ENCODE measurements around the gene RABGEF1. TPM values are rescaled to one million over a fixed set of nuclear protein-coding genes. Genes with fewer than 3 reads are reported as not detected.
"Not testable (repeated sequence)": the region's sequence is repeated elsewhere in the genome, so short reads cannot be mapped to it uniquely, and the experiment has no call there.

Gene RABGEF1
- total RNA-seq, 4 donors from 2014 or later: 34.3 to 45.4 (median 37.1) TPM

DNA sequence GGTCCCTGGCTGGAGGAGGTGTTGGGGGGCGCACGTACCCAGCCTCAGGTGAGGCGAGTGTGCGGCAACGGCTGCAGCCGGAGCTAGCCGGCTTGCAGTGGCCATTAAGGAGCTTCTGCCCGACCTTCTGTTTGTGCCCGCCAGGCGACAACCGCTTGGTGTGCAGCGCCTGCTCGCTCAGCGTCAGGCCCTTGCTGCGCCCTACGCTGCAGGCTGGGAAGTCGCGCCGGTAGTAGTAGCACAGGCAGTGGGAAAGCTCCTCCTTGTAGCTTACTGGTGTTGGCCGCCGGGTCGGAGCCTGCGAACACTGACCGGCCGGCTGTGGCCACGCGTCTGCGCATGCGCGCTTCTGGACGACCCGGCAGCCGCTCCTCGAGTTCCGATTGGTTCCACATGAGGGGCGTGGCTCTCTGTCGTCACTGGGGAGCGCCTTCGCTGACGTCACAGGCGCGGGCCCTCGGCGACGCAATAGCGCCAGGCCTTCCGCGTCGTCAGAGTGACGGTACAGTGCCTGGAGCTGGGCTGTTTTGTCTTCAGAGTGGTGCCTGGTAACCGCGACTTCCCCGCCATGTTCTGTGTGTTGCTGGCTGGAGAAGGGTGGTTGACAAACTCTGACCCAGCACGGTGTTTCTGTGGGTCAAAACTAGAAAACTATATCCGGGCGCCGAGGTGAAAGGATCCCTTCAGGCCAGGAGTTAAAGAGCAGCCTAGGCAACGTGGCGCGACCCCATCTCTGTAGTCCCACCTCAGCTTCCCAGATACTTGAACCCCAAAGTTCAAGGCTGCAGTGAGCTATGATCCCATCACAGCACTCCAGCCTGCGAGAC, 104.2 kb downstream of the RABGEF1 start:
- peak overlapping the region; percentile 64 to 77 (median 68) for H3K4me3 ChIP-seq
- H3K36me3 ChIP-seq: no peaks in the 10 kb centered on the region
- no peaks in the 10 kb centered on the region for H3K9me3 ChIP-seq
- peaks cover 12 to 23% (median 18%) of the 10 kb centered on the region in 4 donors for H3K4me1 ChIP-seq
- intact Hi-C loops (cut with DNase I): loop anchor here (10.0 kb wide), 4 partner anchors 80 to 190 kb away; partner anchors contain the start of genes RABGEF1 and TMEM248
- DNase-seq (ENCODE audit: extremely low spot score): peak; percentile 99
- 3% methylated on average over 6 of the region's 61 CpGs for WGBS
- no peaks in the 10 kb centered on the region for H3K27me3 ChIP-seq
- H3K27ac ChIP-seq (replicated peaks in 1 of 4): peak overlapping the region; percentile 85 to 91 (median 90)
- peak; percentile 71 for TF ChIP-seq POLR2A (IDR thresholded peaks at IDR 0.05; ENCODE audit: low read depth)
- peak; percentile 99 for TF ChIP-seq POLR2AphosphoS5 (IDR thresholded peaks at IDR 0.05)
- TF ChIP-seq, protein P1, sequence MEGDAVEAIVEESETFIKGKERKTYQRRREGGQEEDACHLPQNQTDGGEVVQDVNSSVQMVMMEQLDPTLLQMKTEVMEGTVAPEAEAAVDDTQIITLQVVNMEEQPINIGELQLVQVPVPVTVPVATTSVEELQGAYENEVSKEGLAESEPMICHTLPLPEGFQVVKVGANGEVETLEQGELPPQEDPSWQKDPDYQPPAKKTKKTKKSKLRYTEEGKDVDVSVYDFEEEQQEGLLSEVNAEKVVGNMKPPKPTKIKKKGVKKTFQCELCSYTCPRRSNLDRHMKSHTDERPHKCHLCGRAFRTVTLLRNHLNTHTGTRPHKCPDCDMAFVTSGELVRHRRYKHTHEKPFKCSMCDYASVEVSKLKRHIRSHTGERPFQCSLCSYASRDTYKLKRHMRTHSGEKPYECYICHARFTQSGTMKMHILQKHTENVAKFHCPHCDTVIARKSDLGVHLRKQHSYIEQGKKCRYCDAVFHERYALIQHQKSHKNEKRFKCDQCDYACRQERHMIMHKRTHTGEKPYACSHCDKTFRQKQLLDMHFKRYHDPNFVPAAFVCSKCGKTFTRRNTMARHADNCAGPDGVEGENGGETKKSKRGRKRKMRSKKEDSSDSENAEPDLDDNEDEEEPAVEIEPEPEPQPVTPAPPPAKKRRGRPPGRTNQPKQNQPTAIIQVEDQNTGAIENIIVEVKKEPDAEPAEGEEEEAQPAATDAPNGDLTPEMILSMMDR (IDR thresholded peaks at IDR 0.05): peak in 1 of 3 experiments; percentile 41
- peak; percentile 3 for TF ChIP-seq EP300 (IDR thresholded peaks at IDR 0.05)

DNA sequence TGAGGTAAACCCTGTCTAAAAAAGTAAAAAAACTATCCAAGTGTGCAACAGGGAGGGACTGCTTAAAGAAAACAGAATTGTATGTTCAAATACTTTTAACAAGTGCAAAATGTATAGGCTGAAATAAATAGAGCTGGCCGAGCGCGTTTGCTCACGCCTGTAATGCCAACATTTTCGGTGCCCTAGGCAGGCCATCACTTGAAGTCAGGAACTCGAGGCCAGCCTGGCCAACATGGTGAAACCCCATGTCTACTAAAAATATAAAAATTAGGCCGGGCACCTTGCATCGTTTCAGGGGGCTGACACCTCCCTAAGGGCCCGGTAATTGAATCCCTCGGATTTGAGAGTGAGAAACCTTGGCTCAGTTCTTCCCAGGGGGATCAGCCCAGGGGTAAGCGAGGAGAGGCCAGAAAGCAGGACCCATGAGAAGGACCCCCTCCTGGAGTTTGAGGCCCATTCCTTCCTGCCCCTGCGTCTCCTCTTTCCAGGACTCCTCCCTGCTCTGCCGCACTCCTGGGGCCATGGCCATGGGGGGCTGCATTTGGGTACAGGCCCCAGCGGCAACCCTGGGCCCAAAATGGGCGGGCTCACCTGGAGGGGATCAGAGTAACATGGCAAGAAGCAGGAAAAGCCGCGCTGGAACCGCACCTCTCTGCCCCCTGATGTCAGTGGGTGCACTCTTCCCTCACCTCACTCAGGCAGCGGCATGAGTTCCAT, 105.0 kb downstream of the RABGEF1 start:
- intact Hi-C loops (cut with DNase I): loop anchor here (10.0 kb wide), 4 partner anchors 79 to 191 kb away; partner anchors contain the start of genes RABGEF1 and TMEM248
- peaks cover 12 to 23% (median 18%) of the 10 kb centered on the region in 4 donors for H3K4me1 ChIP-seq
- H3K27ac ChIP-seq (replicated peaks in 1 of 4): peak overlapping the region; percentile 85 to 91 (median 90)
- TF ChIP-seq, protein P1 (IDR thresholded peaks at IDR 0.05): no peak
- TF ChIP-seq POLR2A (IDR thresholded peaks at IDR 0.05; ENCODE audit: low read depth) (no peak), EP300 (IDR thresholded peaks at IDR 0.05) (no peak), POLR2AphosphoS5 (IDR thresholded peaks at IDR 0.05) (no peak)
- no peaks in the 10 kb centered on the region for H3K9me3 ChIP-seq
- no peaks in the 10 kb centered on the region for H3K27me3 ChIP-seq
- no peak for DNase-seq (ENCODE audit: extremely low spot score)
- no peaks in the 10 kb centered on the region for H3K36me3 ChIP-seq
- peak overlapping the region; percentile 64 to 77 (median 68) for H3K4me3 ChIP-seq
- 56% methylated on average over 12 of the region's 19 CpGs for WGBS

DNA sequence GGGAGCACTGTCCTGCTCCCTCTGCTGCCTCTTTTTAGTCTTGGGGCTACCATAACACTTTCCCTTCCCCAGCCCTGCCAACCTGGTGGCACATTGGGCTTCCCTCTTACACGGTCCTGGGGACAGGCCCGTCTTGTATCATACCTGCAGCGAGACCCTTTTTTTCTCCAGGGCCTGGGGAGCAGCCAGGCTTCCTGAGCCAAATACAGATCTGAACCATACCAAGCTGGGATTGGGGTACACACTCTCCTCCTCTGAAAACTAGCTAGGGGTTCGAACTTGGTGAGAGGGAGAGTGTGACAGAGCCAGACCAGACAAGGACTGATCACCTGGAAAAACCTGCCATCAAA, 105.5 kb downstream of the RABGEF1 start:
- H3K9me3 ChIP-seq; H3K4me3 ChIP-seq; H3K36me3 ChIP-seq; DNase-seq (ENCODE audit: extremely low spot score); H3K27me3 ChIP-seq: not testable (repeated sequence)
- intact Hi-C loops (cut with DNase I): loop anchor here (10.0 kb wide), 4 partner anchors 79 to 191 kb away; partner anchors contain the start of genes RABGEF1 and TMEM248
- Histone ChIP-seq H3K4me1 (peaks cover 12 to 23% (median 18%) of the 10 kb centered on the region in 4 donors), H3K27ac (replicated peaks in 1 of 4) (peak overlapping the region; percentile 85 to 91 (median 90))
- 94% methylated on average over 4 of the region's 4 CpGs for WGBS

DNA sequence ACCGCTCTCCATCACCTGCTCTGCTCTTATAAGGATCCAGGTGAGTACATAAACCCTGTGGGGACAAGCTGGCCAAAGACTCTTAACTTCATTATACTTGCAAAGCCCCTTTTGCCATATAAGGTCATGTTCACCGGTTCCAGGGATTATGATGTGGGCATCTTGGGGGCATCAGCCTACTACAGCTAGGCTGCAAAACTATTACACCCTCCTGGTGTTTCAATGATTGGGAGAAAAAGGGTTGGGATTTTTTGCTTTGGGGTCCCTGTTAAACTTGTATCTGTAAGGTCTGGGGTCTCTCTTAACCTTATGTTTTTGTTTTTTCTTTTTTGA, 107.0 kb downstream of the RABGEF1 start:
- H3K4me1 ChIP-seq: peaks cover 12 to 23% (median 18%) of the 10 kb centered on the region in 4 donors
- not testable (repeated sequence) for H3K4me3 ChIP-seq; H3K27me3 ChIP-seq; H3K9me3 ChIP-seq; H3K27ac ChIP-seq (replicated peaks in 1 of 4); DNase-seq (ENCODE audit: extremely low spot score); H3K36me3 ChIP-seq
- intact Hi-C loops (cut with DNase I): loop anchor here (10.0 kb wide), 4 partner anchors 77 to 193 kb away; partner anchors contain the start of genes RABGEF1 and TMEM248
- WGBS: 70% methylated on average over 2 of the region's 2 CpGs

DNA sequence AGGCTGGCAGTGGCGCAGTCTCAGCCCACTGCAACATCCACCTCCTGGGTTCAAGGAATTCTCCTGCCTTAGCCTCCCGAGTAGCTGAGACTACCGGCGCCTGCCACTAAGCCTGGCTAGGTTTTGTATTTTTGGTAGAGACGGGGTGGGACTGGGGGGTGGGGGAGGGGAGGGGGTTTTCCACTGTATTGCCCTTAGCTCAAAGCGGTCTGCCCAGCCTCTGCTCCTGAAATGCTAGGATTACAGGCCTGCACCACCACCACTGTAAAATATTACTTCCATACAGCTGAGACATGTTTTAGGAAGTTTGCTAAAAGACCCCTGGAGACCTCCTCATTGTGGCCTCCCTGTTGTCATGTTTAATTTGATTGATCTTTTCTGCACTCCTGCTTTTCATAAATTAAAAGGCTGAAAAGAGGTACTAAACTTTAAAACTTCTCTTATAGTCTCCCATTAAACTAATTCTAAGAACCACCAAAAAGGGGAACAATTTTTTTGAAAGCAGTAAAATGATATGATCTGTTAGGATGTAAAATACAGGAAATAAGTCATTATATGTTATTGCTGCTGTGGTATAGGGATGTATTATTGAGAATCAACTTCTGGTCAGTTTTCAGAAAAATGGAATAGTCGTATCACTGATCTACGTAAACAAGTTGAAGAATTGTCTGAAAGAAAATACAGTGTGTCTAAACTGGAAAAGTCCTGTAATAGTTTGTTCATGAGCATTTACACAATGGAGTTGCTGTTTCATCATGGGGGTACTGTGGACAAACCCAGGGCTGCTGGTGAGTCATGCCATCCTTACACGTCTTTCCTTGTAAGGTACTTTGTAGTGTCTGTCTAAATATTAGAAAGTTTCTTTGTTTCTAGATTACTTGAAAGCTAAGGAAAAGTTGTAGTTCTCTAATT, 107.6 kb downstream of the RABGEF1 start:
- H3K9me3 ChIP-seq: no peaks in the 10 kb centered on the region
- TF ChIP-seq, protein P1 (IDR thresholded peaks at IDR 0.05): no peak
- H3K27me3 ChIP-seq: no peaks in the 10 kb centered on the region
- H3K36me3 ChIP-seq: peaks cover 0 to 3% (median 0%) of the 10 kb centered on the region in 4 donors
- WGBS: 71% methylated on average over 9 of the region's 9 CpGs
- DNase-seq (ENCODE audit: extremely low spot score): no peak
- peak overlapping the region in 2 of 4 donors; percentile 33 to 39 for H3K27ac ChIP-seq (replicated peaks in 1 of 4)
- intact Hi-C loops (cut with DNase I): loop anchor here (10.0 kb wide), 4 partner anchors 77 to 193 kb away; partner anchors contain the start of genes RABGEF1 and TMEM248
- H3K4me3 ChIP-seq: no peak overlapping the region
- peaks cover 12 to 23% (median 18%) of the 10 kb centered on the region in 4 donors for H3K4me1 ChIP-seq
